ENCODE data around the gene OPCML.

Gene OPCML

DNA sequence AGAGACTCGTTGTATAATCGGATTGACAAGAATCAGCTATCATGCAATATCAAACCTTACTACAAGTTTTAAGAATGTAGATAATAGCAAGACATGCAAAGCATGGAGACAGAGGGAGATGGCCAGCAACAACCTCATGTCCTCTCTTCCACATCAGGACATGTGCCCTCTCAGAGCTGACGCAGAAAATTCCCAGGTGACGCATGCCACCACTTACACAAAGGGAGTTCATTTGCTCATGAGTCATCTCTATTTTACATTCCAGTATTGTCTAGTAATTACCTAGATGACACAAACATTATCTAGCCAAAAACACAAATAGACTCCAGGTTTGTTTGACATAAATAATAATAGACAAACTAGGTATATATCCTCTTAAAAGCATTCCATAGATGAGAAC, 38.1 kb upstream of the OPCML start:
- H3K4me3 ChIP-seq (ENCODE audit: low read depth, low read length): no peak overlapping the region
- TF ChIP-seq, protein P1, sequence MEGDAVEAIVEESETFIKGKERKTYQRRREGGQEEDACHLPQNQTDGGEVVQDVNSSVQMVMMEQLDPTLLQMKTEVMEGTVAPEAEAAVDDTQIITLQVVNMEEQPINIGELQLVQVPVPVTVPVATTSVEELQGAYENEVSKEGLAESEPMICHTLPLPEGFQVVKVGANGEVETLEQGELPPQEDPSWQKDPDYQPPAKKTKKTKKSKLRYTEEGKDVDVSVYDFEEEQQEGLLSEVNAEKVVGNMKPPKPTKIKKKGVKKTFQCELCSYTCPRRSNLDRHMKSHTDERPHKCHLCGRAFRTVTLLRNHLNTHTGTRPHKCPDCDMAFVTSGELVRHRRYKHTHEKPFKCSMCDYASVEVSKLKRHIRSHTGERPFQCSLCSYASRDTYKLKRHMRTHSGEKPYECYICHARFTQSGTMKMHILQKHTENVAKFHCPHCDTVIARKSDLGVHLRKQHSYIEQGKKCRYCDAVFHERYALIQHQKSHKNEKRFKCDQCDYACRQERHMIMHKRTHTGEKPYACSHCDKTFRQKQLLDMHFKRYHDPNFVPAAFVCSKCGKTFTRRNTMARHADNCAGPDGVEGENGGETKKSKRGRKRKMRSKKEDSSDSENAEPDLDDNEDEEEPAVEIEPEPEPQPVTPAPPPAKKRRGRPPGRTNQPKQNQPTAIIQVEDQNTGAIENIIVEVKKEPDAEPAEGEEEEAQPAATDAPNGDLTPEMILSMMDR (IDR thresholded peaks at IDR 0.05; ENCODE audit: borderline replicate concordance, insufficient read depth, low read depth, low read length): no peak

DNA sequence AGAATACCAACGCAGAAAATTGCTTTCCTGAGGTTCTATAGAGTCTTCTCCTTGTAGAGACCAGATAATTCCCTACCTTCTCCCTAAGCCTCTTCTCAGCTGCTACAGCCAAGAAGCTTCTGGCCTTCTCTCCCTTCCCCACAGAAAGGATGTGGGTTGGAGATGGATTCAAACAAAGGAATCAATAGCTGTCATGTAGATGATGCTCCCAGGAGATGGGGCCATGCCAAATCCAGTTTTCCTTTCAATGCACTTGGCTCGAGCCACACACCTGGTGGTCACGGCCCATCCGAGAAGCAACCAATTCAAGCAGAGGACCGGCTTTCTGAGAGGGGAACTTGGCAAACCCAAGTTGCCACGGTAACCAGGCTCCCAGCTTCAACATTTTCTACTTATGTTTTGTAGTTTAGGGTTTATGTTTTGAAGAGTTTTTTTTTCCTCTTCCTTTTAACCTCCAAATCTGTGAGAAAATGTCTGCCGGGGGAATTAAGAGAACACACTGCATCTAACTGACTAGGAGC, 31.3 kb upstream of the OPCML start:
- no peak overlapping the region for H3K4me3 ChIP-seq (ENCODE audit: low read depth, low read length)
- TF ChIP-seq, protein P1 (IDR thresholded peaks at IDR 0.05; ENCODE audit: borderline replicate concordance, insufficient read depth, low read depth, low read length): no peak

DNA sequence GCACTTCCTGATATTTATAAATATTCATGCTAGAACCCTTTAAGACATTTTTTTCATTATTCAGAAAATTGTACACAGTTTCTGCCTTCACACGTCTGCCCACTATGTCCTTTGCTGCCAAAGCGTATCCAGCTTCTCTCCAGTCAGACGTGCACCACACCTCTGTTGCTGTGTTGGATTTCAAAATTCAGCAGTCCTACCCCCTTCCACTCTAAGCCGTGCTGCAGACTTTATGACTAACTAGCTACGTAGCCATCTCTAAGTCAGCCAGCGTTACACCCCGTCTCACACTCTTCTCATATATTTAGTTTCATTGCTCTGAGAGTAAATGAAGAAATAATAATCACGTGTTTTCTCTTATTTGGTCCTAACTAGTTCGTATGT, 28.2 kb upstream of the OPCML start:
- H3K4me3 ChIP-seq (ENCODE audit: low read depth, low read length): no peak overlapping the region
- TF ChIP-seq, protein P1 (IDR thresholded peaks at IDR 0.05; ENCODE audit: borderline replicate concordance, insufficient read depth, low read depth, low read length): no peak

DNA sequence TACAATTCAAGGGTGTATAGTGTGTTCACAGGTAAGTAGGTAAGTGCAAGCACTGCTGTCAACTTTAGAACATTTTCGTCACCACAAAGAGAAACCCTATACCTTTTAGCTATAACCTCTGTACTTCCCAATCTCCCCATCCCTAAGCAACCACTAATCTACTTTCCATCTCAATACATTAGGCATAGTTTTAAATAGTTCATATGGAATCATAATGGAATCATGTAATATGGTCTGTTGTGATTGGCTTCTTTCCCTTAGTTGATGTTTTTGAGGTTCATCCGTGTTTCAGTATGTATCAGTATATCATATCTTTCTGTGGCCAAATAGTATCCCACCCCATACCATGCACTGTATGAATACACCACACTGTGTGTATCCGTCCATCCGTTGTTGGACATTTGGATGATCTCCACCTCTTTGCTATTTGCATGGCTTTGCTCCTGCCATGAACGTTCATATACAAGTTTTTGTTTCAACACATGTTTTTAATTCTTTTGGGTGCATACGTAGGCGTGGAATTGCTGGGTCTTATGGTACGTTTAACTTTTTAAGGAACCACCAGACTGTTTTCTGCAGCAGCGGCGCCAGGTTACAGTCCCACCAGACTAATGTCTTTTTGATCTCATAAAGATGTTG, 27.7 kb upstream of the OPCML start:
- no peak overlapping the region for H3K4me3 ChIP-seq (ENCODE audit: low read depth, low read length)
- TF ChIP-seq, protein P1 (IDR thresholded peaks at IDR 0.05; ENCODE audit: borderline replicate concordance, insufficient read depth, low read depth, low read length): no peak

DNA sequence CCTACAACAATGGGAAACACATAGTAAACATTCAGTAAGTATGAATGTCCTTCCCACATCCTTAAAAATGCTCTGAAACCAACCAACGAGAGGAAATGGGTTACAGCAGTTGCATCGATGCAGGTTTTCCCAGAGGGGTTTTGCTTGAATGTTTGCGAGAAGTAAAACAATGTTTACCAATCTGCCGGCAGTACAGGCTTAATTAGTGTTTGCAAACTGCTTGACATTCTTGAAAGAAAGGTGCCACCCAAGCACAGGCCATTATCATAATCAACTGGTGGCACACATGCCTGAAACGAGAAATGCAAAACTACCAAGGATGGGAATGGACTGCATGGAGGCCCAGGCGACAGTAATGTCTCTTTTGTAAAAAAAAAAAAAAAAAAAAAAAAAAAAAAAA, 27.1 kb upstream of the OPCML start:
- no peak overlapping the region for H3K4me3 ChIP-seq (ENCODE audit: low read depth, low read length)
- TF ChIP-seq, protein P1 (IDR thresholded peaks at IDR 0.05; ENCODE audit: borderline replicate concordance, insufficient read depth, low read depth, low read length): no peak

DNA sequence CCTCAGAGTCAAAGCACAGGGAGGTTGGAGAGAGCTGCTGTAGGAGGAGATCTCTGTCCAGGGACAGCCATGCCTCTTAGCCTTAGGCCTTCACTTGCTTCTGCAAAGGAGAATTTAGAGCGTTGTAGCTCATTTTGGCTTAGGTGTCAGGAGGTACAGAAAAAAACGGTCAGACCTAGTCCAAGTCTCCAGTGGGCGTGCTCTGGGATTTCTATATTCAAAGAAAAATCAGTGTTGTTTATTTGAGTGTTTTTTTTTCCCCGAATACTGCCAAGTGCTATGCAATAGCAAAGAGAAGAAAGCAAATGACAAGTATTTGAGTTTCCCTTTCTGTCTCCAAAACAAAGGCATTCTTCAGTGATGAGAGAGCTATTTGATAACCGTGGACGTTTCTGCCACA, 22.7 kb upstream of the OPCML start:
- TF ChIP-seq, protein P1 (IDR thresholded peaks at IDR 0.05; ENCODE audit: borderline replicate concordance, insufficient read depth, low read depth, low read length): no peak
- no peak overlapping the region for H3K4me3 ChIP-seq (ENCODE audit: low read depth, low read length)
